H9 (cell line): ENCODE data around the gene B9D1. TPM values are rescaled to one million over a fixed set of nuclear protein-coding genes. Genes with fewer than 3 reads are reported as not detected.

Experiments used
- DNase-seq: peaks from one replicate; pipeline ENCODE4 v3.0.0-alpha.2; 2017
- H2AFZ ChIP-seq: one replicate; pipeline ENCODE4 v1.6.1; 2013; ENCODE audit warnings: mild to moderate bottlenecking, low read length, control low read depth, moderate library complexity
- H2AK5ac ChIP-seq: 2 replicates; pipeline ENCODE4 v1.6.1; 2013; ENCODE audit warnings: low read length, control low read depth, mixed read lengths; ENCODE audit not compliant: insufficient read length
- H2BK120ac ChIP-seq: one replicate; pipeline ENCODE4 v1.6.1; 2013; ENCODE audit warnings: low read depth, mild to moderate bottlenecking, low read length, control low read depth, inconsistent platforms; ENCODE audit not compliant: poor library complexity, severe bottlenecking
- H2BK12ac ChIP-seq: 2 replicates; pipeline ENCODE4 v1.6.1; 2013; ENCODE audit warnings: low read length, control low read depth, mixed read lengths, low read depth; ENCODE audit not compliant: insufficient read length
- H2BK15ac ChIP-seq: 2 replicates; pipeline ENCODE4 v1.6.1; 2013; ENCODE audit warnings: low read depth, low read length, control low read depth
- H2BK20ac ChIP-seq: one replicate; pipeline ENCODE4 v1.6.1; 2013; ENCODE audit warnings: low read depth, mild to moderate bottlenecking, low read length, control low read depth, inconsistent platforms; ENCODE audit not compliant: poor library complexity, severe bottlenecking
- H2BK5ac ChIP-seq: 2 replicates; pipeline ENCODE4 v1.6.1; 2013; ENCODE audit warnings: low read length, control low read depth, mixed read lengths; ENCODE audit not compliant: insufficient read length
- H3K14ac ChIP-seq: 2 replicates; pipeline ENCODE4 v1.6.1; 2013; ENCODE audit warnings: low read length, control low read depth; ENCODE audit not compliant: insufficient read depth
- H3K18ac ChIP-seq: 2 replicates; pipeline ENCODE4 v1.6.1; 2013; ENCODE audit warnings: low read depth, mild to moderate bottlenecking, mixed read lengths, low read length, control low read depth; ENCODE audit not compliant: insufficient read length
- H3K23ac ChIP-seq: 2 replicates; pipeline ENCODE4 v1.6.1; 2013; ENCODE audit warnings: low read length, control low read depth, mixed read lengths, low read depth; ENCODE audit not compliant: insufficient read length
- H3K23me2 ChIP-seq: 2 replicates; pipeline ENCODE4 v1.6.1; 2013; ENCODE audit warnings: low read depth, mild to moderate bottlenecking, mixed read lengths, low read length, control low read depth; ENCODE audit not compliant: insufficient read length, poor library complexity, severe bottlenecking
- H3K27ac ChIP-seq: 2 replicates; pipeline ENCODE4 v1.5.1; 2013; ENCODE audit warnings: low read length, control low read depth, mixed read lengths, low read depth; ENCODE audit not compliant: insufficient read length
- H3K27me3 ChIP-seq: 2 replicates; pipeline ENCODE4 v1.6.1; 2013; ENCODE audit warnings: low read length, control low read depth, inconsistent platforms; ENCODE audit not compliant: insufficient read depth
- H3K4ac ChIP-seq: 2 replicates; pipeline ENCODE4 v1.6.1; 2013; ENCODE audit warnings: low read depth, mild to moderate bottlenecking, control low read depth, inconsistent platforms, low read length, moderate library complexity
- H3K4me1 ChIP-seq: 2 replicates; pipeline ENCODE4 v1.6.1; 2013; ENCODE audit warnings: low read length, control low read depth, inconsistent platforms; ENCODE audit not compliant: insufficient read depth
- H3K4me2 ChIP-seq: 2 replicates; pipeline ENCODE4 v1.6.1; 2013; ENCODE audit warnings: low read length, control low read depth, mixed read lengths; ENCODE audit not compliant: insufficient read length, insufficient read depth
- H3K56ac ChIP-seq: 2 replicates; pipeline ENCODE4 v1.6.1; 2013; ENCODE audit warnings: low read depth, mild to moderate bottlenecking, mixed read lengths, low read length, control low read depth; ENCODE audit not compliant: insufficient read length
- H3K79me1 ChIP-seq: 2 replicates; pipeline ENCODE4 v1.6.1; 2013; ENCODE audit warnings: low read depth, mild to moderate bottlenecking, moderate library complexity, low read length, control low read depth, inconsistent platforms; ENCODE audit not compliant: insufficient read depth, poor library complexity, severe bottlenecking
- H3K79me2 ChIP-seq: 2 replicates; pipeline ENCODE4 v1.6.1; 2013; ENCODE audit warnings: low read length, control low read depth, inconsistent platforms; ENCODE audit not compliant: insufficient read depth
- H3K9ac ChIP-seq: 2 replicates; pipeline ENCODE4 v1.6.1; 2013; ENCODE audit warnings: low read length, control low read depth, mixed read lengths; ENCODE audit not compliant: insufficient read length; ENCODE audit errors: extremely low read depth
- H3K9me3 ChIP-seq: one replicate; pipeline ENCODE4 v1.6.1; 2013; ENCODE audit warnings: low read depth, low read length, inconsistent platforms; ENCODE audit not compliant: control insufficient read depth
- H3T11ph ChIP-seq: one replicate; pipeline ENCODE4 v1.6.1; 2013; ENCODE audit warnings: mild to moderate bottlenecking, low read length, control low read depth, inconsistent platforms
- H4K20me1 ChIP-seq: one replicate; pipeline ENCODE4 v1.6.1; 2013; ENCODE audit not compliant: control insufficient read depth, insufficient read length, insufficient read depth
- H4K5ac ChIP-seq: 2 replicates; pipeline ENCODE4 v1.6.1; 2013; ENCODE audit warnings: low read depth, mild to moderate bottlenecking, mixed read lengths, low read length, control low read depth; ENCODE audit not compliant: insufficient read length
- H4K8ac ChIP-seq: replicated peaks from 2 replicates; pipeline ENCODE4 v1.6.1; 2013; ENCODE audit warnings: low read length, control low read depth, mixed read lengths, low read depth; ENCODE audit not compliant: insufficient read length
- H4K91ac ChIP-seq: 2 replicates; pipeline ENCODE4 v1.6.1; 2013; ENCODE audit warnings: low read depth, mild to moderate bottlenecking, moderate library complexity, mixed read lengths, low read length, control low read depth; ENCODE audit not compliant: insufficient read length
- H3K27ac Mint-ChIP-seq, 3 experiments: 2 replicates in 2 of 3; 3 replicates in 1 of 3; pipeline ENCODE4 v1.8.0; 2020 to 2021; ENCODE audit warnings: mixed read lengths in 3 of 3, mild to moderate bottlenecking in 1 of 3, moderate library complexity in 1 of 3
- H3K27me3 Mint-ChIP-seq: 2 replicates; pipeline ENCODE4 v1.8.0; 2021; ENCODE audit warnings: low read depth, mild to moderate bottlenecking, moderate library complexity, mixed read lengths
- H3K36me3 Mint-ChIP-seq, 3 experiments: 2 replicates in 2 of 3; 3 replicates in 1 of 3; pipeline ENCODE4 v1.8.0; 2020 to 2021; ENCODE audit warnings: low read depth in 3 of 3, mixed read lengths in 3 of 3; ENCODE audit not compliant: insufficient read depth in 1 of 3
- H3K4me1 Mint-ChIP-seq, 2 experiments: 2 replicates each; pipeline ENCODE4 v1.8.0; 2020; ENCODE audit warnings: mixed read lengths in 2 of 2
- H3K4me3 Mint-ChIP-seq, 2 experiments: 2 replicates in 1 of 2; 3 replicates in 1 of 2; pipeline ENCODE4 v1.8.0; 2020 to 2021; ENCODE audit warnings: mild to moderate bottlenecking in 2 of 2, mixed read lengths in 2 of 2, moderate library complexity in 1 of 2
- H3K9me3 Mint-ChIP-seq, 2 experiments: 2 replicates in 1 of 2; 3 replicates in 1 of 2; pipeline ENCODE4 v1.8.0; 2020; ENCODE audit warnings: mild to moderate bottlenecking in 2 of 2, mixed read lengths in 2 of 2, moderate library complexity in 1 of 2
- CTCF ChIP-seq: fragments of 200-600 bp; sonication (generic); conservative IDR thresholded peaks from 3 replicates; pipeline ENCODE4 v1.8.0; 2021; ENCODE audit warnings: antibody characterized with exemption, mild to moderate bottlenecking
- WGBS: extraction: QIAGEN DNeasy Blood & Tissue Kit; methylation state at CpG from one replicate; pipeline ENCODE4 v1.1.7; 2013; ENCODE audit warnings: missing lambda C conversion rate, low lambda C conversion rate, mixed read lengths; ENCODE audit not compliant: insufficient read length; ENCODE audit errors: extremely low coverage; 5-methylcytosine and 5-hydroxymethylcytosine counted together
- total RNA-seq: library from RNA; stranded (reverse); gene quantifications from 2 replicates; pipeline ENCODE4 v1.2.1, GENCODE V29; 2021

B9D1 gene
- total RNA-seq, 1 experiment from 2014 or later: 30.4 TPM

GRCh38 chr17:19405114-19405513 is 42.6 kb upstream of the B9D1 start:
- Histone ChIP-seq H3K4me1 (no peaks in the 10 kb centered on the region), H2BK120ac (no peak overlapping the region), H3K56ac (no peak overlapping the region), H2AK5ac (no peak overlapping the region), H3K27me3 (no peaks in the 10 kb centered on the region), H3K23ac (no peak overlapping the region), H3K9me3 (no peaks in the 10 kb centered on the region), H2BK12ac (no peak overlapping the region), H2BK5ac (no peak overlapping the region), H4K20me1 (no peaks in the 10 kb centered on the region), H3K23me2 (no peaks in the 10 kb centered on the region), H2BK15ac (no peak overlapping the region), H2AFZ (no peak overlapping the region), H3K27ac (no peak overlapping the region), H4K8ac (no peak overlapping the region), H4K91ac (no peak overlapping the region), H3K9ac (no peak overlapping the region), H4K5ac (no peak overlapping the region), H3T11ph (no peak overlapping the region), H3K79me1 (no peaks in the 10 kb centered on the region), H3K18ac (no peak overlapping the region), H3K4ac (no peak overlapping the region), H3K4me2 (no peak overlapping the region), H2BK20ac (no peak overlapping the region), H3K14ac (no peak overlapping the region), H3K79me2 (no peaks in the 10 kb centered on the region)
- Mint-ChIP-seq H3K27me3 (peaks cover 2% of the 10 kb centered on the region), H3K4me3 (no peak overlapping the region), H3K36me3 (no peaks in the 10 kb centered on the region; a peak in 1 of 7 replicates), H3K4me1 (peaks cover 1 to 4% of the 10 kb centered on the region in 2 experiments; a peak in 3 of 4 replicates), H3K27ac (no peak overlapping the region), H3K9me3 (no peaks in the 10 kb centered on the region)
- WGBS: no CpG with 5 or more reads among the region's 5 CpGs
- no peak for DNase-seq
- no peak for TF ChIP-seq CTCF
